ENCODE measurements around the gene IGF1R. TPM values are rescaled to one million over a fixed set of nuclear protein-coding genes. Genes with fewer than 3 reads are reported as not detected.
A peak's percentile ranks its signal among the peaks of the same experiment; 100 is the strongest.

IGF1R gene
- total and polyA plus RNA-seq, 2 of the 13 experiments (the other 11 are each of a cell fraction or from before 2014, with no cell fraction given), result 15.9 to 18.4 TPM

DNA sequence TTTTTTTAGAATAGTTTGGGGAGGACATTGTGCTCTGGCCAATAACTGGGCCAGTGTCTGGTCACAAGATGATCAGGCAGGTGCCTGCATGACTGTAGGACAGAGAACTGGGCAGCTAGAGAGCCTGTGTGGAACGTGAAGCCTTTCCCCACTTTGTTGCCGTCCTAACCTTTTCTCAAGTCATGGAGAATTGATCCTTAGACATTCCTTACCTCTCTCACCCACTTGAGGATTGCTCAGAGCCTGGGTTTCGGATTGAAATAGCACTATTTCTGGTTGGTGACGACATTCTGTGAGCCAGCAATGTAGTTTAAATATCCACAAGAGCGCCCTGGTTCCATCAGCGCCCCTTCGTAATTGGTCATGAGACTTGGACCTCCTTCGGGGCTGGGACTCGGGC, 138.4 kb downstream of the IGF1R start:
- no peak for ATAC-seq
- Histone ChIP-seq H2AFZ (ENCODE audit: low read length) (no peak overlapping the region), H4K20me1 (ENCODE audit: insufficient read depth, low read length) (peaks cover 54% of the 10 kb centered on the region), H3K36me3 (replicated peaks in 1 of 2; ENCODE audit: control insufficient read depth in 1 of 2, insufficient read depth in 2 of 2, low read length in 2 of 2) (no peaks in the 10 kb centered on the region), H3K9ac (ENCODE audit: insufficient read depth, low read depth, low read length) (no peak overlapping the region), H3K4me3 (replicated peaks in 1 of 3; ENCODE audit: insufficient read depth in 1 of 3, low read depth in 2 of 3, low read length in 3 of 3) (no peak overlapping the region), H3K9me3 (ENCODE audit: low read length) (no peaks in the 10 kb centered on the region), H3K4me2 (ENCODE audit: low read depth, low read length) (no peak overlapping the region), H3K4me1 (ENCODE audit: insufficient read depth, low read length) (peaks cover 60% of the 10 kb centered on the region), H3K27ac (ENCODE audit: extremely low read length, insufficient read depth, low read length) (peak overlapping the region; percentile 27), H3K79me2 (ENCODE audit: insufficient read depth, low read length) (peaks cover 71% of the 10 kb centered on the region), H3K27me3 (ENCODE audit: control insufficient read depth in 1 of 2, insufficient read depth in 2 of 2, low read length in 2 of 2) (no peaks in the 10 kb centered on the region)
- intact Hi-C loops (cut with micrococcal nuclease; ENCODE audit: unreplicated experiment), result no loop called here
- in situ Hi-C loops (cut with HindIII; ENCODE audit: extremely low pct_ligation_motif_present, low pct_unique_long_range_greater_than_20kb), result loop anchor here (5.0 kb wide), 1 partner anchor 61 kb away; no protein-coding TSS in a partner anchor
- ChIA-PET CTCF (ENCODE audit: low intra/inter-chr PET ratio, low total read pairs) (no interaction called here), POLR2A (no interaction called here)
- no TSS peak for BruUV-seq (replicated peaks)
- no peak for FAIRE-seq
- TF ChIP-seq CSRNP1 (CRISPR knock-in tag; IDR thresholded peaks at IDR 0.05) (no peak), ZNF3 (CRISPR knock-in tag; IDR thresholded peaks at IDR 0.05) (no peak), ZFP91 (CRISPR knock-in tag; IDR thresholded peaks at IDR 0.05; ENCODE audit: borderline replicate concordance) (no peak), HNRNPH1 (optimal IDR thresholded peaks at IDR 0.05; ENCODE audit: low read depth, low read length) (no peak)
- 92% methylated on average over 9 of the region's 9 CpGs for WGBS (ENCODE audit: low lambda C conversion rate)
- no peak for DNase-seq (ENCODE audit: low spot score)

DNA sequence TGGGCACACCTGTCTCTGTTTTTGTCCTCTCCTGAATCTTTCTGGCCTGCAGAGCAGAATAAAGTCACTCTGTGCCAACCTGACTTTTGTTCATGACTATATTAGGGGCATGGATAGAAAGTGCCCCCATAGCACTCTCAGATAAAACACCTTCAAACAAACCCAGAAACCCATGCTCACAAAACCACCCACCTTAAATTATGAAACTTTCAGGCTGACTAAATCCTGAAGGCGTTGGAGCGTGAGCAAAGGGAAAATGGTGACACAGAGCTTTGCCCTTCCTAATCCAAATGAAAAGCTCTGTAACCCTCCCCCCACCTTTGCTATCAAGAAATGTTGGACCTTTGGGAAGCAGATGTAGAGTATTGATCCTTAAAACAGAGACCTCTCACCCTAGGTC, 138.9 kb downstream of the IGF1R start:
- no peak for ATAC-seq
- 92% methylated on average over 2 of the region's 2 CpGs for WGBS (ENCODE audit: low lambda C conversion rate)
- peaks cover 54% of the 10 kb centered on the region for H4K20me1 ChIP-seq (ENCODE audit: insufficient read depth, low read length)
- no peaks in the 10 kb centered on the region for H3K36me3 ChIP-seq (replicated peaks in 1 of 2; ENCODE audit: control insufficient read depth in 1 of 2, insufficient read depth in 2 of 2, low read length in 2 of 2)
- CTCF ChIA-PET (ENCODE audit: low intra/inter-chr PET ratio, low total read pairs), result no interaction called here
- H3K4me3 ChIP-seq (replicated peaks in 1 of 3; ENCODE audit: insufficient read depth in 1 of 3, low read depth in 2 of 3, low read length in 3 of 3), result no peak overlapping the region
- FAIRE-seq, result no peak
- intact Hi-C loops (cut with micrococcal nuclease; ENCODE audit: unreplicated experiment) (no loop called here), in situ Hi-C loops (cut with HindIII; ENCODE audit: extremely low pct_ligation_motif_present, low pct_unique_long_range_greater_than_20kb) (loop anchor here (5.0 kb wide), 1 partner anchor 60 kb away; no protein-coding TSS in a partner anchor)
- H3K4me1 ChIP-seq (ENCODE audit: insufficient read depth, low read length), result peaks cover 60% of the 10 kb centered on the region
- no TSS peak for BruUV-seq (replicated peaks)
- no peak for TF ChIP-seq ZSCAN29 (CRISPR knock-in tag; conservative IDR thresholded peaks at IDR 0.05)
- H3K27me3 ChIP-seq (ENCODE audit: control insufficient read depth in 1 of 2, insufficient read depth in 2 of 2, low read length in 2 of 2), result no peaks in the 10 kb centered on the region
- no peak overlapping the region for H3K9ac ChIP-seq (ENCODE audit: insufficient read depth, low read depth, low read length)
- H2AFZ ChIP-seq (ENCODE audit: low read length), result no peak overlapping the region
- no peak for DNase-seq (ENCODE audit: low spot score)
- no peaks in the 10 kb centered on the region for H3K9me3 ChIP-seq (ENCODE audit: low read length)
- POLR2A ChIA-PET, result no interaction called here
- no peak overlapping the region for H3K4me2 ChIP-seq (ENCODE audit: low read depth, low read length)
- no peak overlapping the region for H3K27ac ChIP-seq (ENCODE audit: extremely low read length, insufficient read depth, low read length)
- H3K79me2 ChIP-seq (ENCODE audit: insufficient read depth, low read length), result peaks cover 71% of the 10 kb centered on the region
